ENCODE data around the gene RMRP.

DNA sequence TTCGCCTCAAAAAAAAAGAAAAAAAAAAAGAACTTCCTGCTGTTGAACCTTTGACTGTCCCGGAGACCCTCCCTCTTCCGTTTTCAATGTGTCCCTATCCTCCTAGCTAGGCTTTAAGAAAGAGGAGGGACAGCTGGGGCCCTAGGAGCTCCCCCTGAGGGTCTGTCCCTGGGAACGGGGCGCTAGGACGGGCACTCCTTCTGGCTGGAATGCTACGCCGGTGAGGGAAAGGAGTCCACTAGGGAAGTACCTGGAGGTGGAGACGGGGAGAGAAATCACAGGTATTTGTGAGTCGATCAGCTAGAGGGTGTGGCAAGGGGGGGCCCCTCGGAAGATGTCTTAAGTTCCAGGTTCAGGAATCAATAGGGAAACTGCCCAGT, 11.7 kb downstream of the RMRP start:
- TF ChIP-seq, protein P1, sequence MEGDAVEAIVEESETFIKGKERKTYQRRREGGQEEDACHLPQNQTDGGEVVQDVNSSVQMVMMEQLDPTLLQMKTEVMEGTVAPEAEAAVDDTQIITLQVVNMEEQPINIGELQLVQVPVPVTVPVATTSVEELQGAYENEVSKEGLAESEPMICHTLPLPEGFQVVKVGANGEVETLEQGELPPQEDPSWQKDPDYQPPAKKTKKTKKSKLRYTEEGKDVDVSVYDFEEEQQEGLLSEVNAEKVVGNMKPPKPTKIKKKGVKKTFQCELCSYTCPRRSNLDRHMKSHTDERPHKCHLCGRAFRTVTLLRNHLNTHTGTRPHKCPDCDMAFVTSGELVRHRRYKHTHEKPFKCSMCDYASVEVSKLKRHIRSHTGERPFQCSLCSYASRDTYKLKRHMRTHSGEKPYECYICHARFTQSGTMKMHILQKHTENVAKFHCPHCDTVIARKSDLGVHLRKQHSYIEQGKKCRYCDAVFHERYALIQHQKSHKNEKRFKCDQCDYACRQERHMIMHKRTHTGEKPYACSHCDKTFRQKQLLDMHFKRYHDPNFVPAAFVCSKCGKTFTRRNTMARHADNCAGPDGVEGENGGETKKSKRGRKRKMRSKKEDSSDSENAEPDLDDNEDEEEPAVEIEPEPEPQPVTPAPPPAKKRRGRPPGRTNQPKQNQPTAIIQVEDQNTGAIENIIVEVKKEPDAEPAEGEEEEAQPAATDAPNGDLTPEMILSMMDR (IDR thresholded peaks at IDR 0.05): no peak
- no peak for TF ChIP-seq EP300 (IDR thresholded peaks at IDR 0.05)
